Kidney capillary endothelial cell (primary cell): ENCODE results near the gene CDK11A.
A peak's percentile ranks its signal among the peaks of the same experiment; 100 is the strongest.
"Not testable (repeated sequence)": the region's sequence is repeated elsewhere in the genome, so short reads cannot be mapped to it uniquely, and the experiment has no call there.

Source experiments
- DNase-seq: peaks from one replicate; pipeline ENCODE4 v3.0.0-alpha.2; 2018; ENCODE audit warnings: low spot score

CDK11A gene

DNA sequence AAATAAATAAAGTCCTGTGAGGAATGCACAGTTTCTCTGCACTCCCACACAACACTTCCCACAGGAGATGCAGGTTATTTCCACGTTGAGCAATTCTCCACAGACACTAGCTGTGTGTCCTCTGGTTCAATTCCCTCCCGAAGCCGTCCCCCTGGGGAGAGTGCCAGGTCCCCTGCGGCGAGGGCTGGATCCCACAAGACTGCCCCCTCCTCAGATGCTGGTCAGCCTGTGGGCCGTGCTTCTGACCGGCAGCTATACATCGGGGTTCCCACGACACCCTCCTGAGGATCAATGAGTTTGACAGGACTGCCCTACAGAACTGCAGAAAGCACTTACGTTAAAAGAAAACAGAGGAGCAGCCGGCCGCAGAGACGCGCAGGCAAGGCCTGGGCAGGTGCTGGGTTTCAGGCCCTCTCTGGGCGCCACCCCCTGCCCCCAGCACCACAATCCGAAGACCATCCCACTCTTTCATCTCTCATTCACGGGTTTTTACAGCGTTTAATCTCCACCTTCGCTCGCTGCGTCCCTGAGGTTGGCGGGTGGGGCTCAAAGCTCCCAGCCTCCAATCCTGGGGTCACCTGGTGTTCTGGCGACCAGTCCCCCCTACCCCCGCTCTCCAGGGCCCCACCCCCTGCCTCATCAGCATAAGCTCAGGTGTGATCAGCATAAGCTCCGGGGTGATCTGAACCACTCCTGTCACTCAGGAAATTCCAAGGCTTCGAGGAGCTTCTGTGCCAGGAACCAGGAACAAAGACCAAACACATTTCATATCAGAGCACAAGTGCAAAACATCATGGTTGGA lies 40.9 kb downstream of the CDK11A start:
- DNase-seq, result no peak

DNA sequence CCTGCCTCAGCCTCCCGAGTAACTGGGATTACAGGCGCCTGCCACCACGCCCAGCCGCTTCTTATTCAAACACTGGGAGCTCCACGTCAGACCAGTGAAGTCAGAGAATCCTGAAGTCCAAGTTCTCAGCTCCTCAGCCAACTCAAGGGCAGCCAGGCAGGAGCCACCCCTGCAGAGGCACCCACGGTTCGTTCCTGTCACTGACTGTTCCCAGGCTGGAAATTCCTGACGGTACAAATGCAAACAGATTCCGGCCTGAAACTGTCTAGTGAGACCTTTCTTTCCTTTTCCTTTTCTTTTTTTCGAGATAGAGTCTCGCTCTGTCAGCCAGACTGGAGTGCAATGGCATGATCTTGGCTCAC lies 43.3 kb downstream of the CDK11A start:
- DNase-seq, result no peak

DNA sequence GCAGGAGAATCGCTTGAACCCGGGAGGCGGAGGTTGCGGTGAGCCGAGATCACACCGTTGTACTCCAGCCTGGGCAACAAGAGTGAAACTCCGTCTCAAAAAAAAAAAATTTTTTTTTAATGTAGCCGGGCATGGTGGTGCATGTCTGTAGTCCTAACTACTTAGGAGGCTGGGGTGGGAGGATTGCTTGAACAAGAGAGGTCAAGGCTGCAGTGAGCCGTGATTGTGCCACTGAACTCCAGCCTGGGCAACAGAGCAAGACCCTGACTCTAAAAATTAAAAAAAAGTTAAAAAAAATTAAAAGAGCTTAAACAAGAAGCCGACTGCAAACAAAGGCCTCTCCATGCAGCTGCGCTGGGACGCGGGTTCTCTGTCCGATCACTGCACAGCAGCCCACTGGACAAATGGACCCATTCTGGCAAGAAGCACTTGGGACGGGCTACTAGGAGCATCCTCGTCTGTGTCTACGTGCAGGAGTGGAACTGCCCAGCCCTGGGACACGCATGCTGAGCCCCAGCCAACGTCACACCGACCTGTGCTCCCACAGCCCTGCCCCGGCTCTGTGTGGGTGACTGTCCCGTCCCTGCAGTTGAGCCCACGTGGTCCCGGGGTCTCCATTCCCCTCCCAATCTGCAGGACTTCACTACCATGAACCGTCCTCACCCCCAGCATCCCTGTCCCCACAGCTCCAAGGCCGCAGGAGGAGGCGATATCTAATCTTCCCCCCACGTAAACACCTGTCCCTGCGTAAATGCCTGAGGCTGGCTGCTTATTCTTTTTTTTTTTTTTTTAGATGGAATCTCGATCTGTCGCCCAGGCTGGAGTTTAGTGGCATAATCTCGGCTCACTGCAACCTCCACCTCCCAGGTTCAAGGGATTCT lies 43.9 kb downstream of the CDK11A start:
- DNase-seq, result no peak

DNA sequence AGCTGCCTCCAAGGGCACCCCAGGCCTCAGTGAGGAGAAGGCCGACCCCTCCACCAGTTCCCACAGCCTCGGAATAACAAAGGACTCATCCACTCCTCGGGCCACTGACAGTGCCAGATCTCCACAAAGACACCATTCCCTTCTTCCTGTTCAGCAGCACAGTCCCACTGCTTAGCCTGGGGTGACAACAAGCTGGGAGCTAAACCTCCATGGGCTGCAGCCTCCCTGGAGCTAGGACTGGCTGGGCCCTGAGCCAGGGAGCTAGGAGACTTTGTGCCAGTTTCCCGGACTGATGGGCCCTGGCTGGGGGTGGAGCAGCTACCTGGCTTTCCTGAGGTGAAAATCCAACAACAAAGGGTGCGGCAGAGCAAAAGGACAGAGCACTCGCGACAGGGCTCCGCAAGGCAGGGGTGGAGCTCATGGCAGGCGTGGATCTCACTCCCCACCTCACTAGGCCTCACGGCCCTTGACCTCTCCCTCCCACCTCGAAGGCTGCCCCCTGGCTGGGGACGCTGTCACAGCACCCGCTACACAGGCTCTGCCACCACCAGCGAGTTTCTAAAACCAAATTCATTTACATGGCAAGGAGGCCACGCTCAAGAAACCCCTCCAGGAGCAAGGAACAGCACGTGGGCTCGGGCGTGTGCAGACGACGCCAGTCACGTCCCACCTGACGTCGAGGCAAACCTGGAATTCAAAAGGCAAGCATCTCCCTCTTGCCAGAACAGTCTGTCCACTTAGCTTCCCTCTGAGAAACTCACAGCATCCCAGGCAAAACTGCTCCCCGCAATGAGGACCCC lies 45.4 kb downstream of the CDK11A start:
- DNase-seq, result peak; percentile 19

DNA sequence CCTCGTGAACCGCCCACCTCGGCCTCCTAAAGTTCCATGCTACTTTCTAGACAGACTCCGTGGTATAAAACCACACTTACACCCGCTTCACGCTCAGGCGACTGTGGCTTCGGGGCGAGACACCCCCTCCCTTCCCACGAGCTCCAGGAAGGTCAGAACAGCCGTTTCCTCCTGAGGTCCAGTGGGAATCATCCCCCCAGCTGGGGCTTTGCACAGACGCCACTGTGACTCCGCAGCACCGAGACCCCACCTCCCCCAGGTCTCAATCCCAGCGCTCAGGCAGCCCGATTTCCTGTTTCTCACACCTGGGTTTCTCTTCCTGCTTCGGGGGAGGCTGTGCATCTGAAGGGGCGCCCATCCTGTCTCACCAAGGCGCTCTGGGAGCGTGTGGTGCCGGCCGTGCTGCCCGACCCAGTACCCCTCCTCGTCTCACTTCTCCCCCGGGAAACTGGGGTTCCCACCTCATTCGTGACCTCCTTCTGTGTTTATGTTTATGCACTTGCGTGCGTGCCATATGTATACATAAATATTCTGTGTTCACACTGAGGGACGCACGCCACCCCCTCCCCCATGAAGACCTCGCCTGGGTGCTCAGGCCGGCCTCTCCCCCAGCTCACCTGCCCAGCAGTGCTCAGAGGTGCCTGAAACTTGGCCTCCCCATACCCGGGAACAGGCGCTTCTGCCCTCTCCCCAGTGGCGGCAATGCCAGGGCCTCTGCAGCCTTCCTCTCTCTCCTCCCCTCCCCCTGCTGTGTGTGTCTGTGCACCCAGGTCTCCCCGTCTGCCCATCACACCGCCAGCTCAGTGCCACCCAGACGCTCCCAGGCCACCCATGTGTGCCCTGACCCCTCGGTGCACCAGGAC lies 46.2 kb downstream of the CDK11A start:
- DNase-seq, result peak; percentile 68

DNA sequence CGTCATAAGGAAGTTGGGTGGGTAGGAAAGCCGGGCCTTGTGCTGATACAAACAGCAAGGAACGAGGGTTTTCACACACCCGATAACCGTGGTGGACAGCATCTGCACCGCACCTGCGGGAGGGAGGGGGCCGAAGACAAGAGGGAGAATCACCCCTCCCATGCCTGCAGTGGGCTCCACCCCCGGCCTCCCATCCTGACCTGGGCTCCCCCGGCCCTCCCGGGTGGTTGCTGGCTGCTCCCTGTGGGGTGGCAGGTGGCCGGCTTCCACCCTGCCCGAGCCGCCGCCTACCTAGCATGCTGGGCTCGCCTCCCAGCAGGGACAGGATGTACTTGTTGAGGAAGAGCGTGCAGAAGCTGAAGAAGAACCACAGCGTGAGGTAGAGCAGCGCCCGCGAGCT lies 48.1 kb downstream of the CDK11A start:
- DNase-seq, result not testable (repeated sequence)

DNA sequence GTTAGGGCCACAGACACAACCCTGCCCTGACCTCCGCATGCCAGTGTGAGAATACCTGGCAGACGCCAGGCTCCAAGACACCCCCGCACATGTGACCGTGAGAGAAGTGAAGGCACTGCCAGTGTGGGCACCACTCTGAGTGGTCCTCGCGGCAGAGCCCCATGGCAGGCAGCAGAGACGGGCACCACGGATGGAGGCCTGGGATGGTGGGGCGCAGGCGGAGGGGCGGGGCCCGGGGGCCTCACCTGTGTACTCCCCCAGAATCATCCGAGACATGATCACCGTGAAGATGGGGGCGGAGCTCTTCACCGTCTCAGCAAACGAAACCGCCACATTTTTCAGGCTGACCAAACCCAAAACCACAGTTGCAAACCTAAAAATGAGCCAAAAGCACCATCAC lies 48.9 kb downstream of the CDK11A start:
- not testable (repeated sequence) for DNase-seq

DNA sequence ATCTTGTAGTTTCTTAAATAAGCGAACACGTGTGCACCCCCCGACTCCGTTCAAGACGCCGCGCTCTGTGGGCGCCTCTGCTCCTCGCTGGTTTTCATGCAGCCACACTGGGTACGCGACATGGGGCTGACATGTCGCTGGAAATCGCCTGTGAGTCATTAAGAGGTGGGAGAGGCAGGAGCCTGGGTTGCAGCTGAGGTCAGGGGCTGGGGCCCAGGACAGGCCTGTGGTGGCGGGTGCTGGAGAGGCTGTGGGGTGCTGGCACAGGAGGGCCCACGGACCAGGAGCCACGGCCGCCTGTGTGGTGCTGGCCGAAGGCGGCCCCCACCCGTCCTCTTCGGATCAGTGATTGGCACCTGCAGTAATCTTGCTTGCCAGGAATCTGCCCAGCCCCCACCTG lies 49.4 kb downstream of the CDK11A start:
- not testable (repeated sequence) for DNase-seq

DNA sequence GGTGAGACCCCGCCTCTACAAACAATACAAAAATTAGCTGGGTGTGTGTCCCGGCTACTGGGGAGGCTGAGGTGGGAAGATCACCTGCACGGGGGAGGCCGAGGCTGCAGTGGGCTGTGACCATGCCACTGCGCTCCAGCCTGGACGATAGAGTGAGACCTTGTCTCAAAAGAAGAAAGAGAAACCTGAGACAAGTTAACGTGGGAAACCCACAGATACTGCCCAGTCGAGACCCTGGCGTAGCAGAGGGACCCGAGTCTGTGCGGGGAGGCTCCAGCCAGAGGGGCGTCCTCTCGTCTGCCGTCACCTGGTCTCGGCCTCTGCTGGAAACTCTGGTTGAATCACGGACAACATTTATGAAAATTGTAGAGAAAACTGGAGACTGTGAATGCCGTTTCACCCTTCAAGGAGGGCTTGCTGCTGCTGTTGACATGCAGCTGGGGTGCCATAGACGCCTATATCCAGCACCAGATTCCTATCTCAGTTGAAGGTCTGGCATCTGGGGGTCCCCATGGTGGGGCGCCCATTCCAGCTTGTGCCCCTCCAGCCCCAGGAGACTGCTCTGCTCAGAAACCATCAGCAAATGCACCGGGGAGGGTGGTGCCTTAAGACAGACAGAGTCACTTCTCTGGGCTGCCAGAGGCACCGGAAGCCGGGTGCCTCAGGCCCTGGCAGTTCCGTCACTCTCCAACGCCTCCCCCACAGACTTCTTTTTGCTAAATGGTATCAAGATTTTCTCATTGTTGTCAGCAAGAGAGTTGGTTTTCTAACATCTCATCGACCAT lies 51.8 kb downstream of the CDK11A start:
- DNase-seq, result no peak

DNA sequence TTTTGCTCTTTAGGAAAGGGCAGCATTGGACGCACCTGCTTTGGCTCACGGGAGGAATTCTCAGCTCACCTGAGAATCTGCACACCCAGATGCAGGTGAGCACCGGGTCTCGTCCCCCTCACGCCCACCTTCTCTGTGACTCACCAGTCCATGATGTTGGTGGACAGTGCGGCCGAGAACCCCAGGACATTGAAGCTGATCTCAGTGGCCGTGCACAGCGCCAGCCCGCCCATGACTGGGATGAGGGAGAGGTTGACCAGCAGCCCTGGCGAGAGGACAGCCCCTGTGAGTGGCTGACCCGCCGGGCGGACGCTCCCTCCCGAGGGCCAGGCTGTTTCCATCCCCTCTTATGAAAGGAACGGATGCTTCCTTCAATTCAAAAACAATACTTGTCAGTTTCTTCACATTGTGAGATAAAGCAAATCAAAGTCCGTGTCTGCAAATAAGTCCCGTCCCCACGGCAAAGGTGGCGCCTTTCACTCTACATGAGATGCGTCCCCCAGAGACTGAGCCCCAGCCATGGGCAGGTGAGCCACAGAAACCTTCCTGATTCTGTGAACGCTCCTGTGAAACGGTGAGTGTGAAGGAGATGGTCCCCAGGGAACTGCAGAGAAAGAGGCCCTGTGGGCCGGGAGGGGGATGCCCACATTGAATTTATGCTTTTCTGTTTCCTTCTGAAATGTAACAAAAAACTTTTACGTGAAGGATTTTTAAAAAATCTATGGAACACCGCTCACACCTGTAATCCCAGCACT lies 52.6 kb downstream of the CDK11A start:
- DNase-seq, result no peak

DNA sequence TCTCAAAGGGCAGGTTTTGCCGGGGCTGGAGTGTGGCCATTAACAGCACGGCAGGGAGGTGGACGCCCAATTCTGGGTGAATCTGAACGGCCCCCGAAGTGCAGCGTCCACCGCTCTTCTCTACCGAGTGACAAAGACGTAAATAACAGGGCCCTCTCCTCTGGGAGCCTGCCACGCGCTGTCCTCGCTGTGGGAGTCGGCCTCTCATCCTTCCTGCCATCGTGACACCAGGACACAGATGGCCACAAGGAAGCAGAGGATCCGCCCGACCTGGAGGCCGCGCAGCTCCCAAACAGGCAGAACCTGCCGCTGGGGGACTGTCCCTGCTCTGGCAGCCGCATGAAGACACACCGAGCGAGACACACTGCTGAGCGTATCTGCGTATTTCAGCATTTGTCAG lies 53.3 kb downstream of the CDK11A start:
- DNase-seq, result no peak

DNA sequence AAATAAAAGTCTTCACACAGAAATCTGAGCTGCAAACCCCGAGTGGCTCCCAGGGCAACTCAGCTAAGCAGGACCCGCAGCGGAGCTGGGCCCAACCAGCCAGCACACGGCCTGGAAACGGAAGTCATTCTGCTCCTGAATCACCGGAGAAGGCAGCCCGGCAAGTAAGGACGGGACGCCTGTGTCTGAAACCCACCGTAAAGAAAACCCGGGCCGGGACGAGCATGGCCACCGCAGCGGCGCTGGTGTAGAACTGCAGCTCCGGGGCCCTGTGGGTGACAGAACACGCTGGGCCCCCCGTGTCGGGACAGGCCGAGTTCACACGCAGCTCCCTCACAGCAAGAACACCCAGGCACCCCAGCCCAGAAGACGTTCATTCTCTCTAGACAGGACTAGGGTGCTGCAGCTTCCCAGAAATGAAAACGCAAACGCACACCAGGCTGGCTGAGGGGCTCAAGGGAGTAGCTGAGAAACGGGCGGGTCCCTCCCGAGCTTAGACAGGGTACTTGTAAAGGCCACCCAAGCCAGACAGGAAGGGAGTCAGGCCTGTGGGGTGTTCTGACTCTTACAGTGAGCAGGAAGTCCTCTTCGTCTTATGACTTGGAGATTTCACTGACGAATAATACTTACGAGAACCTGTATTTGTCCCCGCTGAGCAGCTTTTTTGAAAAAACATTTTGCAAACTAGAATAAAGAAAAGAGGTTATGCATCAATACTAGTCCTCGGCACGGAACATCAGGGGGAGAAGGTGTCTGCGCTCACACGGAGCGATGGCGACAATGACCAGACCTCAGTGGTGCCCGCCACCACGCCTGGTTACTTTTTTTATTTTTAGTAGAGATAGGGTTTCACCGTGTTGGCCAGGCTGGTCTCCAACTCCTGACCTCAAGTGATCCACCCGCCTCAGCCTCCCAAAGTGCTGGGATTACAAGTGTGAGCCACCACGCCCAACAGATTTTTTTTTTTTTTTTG lies 54.4 kb downstream of the CDK11A start:
- peak; percentile 33 for DNase-seq

DNA sequence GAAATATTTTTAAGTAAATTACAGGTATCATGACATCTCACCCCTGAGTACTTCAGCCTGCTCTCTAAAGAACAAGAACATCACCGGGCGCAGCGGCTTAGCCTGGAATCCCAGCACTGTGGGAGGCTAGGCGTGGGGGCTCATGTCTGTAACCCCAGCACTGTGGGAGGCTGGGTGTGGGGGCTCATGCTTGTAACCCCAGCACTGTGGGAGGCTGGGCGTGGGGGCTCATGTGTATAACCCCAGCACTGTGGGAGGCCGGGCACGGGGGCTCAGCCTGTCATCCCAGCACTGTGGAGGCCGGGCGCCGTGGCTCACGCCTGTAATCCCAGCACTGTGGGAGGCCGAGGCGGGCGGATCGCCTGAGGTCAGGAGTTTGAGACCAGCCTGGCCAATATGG lies 57.6 kb downstream of the CDK11A start:
- no peak for DNase-seq

DNA sequence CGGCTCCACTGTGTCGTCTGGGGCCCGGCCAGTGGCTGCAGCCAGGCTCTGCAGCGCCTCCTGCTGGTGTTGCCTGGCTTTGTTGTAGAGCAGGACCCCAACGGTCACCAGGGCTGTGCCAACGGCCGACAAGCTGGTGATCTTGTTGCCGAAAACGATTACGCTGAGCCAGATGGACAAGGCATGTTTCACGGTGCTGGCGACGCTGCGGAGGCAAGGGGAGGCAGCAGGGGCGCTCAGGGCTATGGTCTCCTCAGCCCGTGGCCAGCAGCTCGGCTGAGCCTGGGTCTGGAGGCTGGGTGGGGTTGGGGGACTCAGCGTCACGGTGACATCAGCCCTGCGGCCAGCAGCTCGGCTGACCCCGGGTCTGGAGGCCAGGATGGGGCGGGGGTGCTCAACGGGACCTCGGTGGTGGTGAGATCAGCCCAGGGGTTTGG lies 58.3 kb downstream of the CDK11A start:
- peak; percentile 30 for DNase-seq

DNA sequence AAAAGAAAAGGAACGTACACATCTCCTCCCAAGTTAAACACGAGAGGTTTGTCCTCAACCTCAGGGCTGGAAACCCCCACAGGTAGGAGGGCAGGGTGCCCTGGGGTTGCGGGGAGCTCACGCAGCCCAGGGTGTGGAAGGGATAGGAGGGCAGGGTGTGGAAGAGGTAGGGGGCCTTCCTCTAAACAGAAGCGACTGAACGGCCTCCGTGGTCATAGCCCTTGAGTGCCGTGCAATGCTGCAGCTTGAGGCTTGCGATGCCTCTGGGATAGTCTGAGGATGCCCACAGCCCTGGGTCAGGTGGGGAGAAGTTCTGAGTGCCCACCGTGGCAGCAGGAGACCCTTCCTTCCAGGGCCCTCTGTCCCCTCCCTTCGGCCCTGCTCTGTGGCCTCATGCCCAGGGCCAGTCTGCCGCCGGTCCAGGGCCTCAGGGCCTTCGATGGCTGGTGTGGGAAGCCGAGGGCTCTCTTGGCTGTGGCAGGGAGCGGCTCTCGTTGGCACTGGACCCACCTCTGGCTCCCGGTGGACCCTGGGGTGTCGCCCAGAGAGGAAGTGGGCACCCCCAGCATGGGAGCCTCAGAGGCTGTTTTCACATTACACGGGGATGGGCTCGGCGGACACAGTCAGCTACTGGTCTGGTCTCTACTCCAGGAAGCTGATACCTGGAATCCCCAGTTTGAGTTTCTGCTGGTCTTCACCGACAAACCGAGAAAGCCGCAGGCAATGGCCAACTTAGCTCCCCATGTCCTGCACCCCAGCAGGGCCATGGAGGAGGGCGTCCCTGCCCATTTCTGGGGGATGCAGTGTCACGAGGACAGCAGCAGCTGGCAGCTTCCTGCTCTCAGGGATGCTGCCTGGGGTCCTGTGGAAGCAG lies 59.0 kb downstream of the CDK11A start:
- no peak for DNase-seq

DNA sequence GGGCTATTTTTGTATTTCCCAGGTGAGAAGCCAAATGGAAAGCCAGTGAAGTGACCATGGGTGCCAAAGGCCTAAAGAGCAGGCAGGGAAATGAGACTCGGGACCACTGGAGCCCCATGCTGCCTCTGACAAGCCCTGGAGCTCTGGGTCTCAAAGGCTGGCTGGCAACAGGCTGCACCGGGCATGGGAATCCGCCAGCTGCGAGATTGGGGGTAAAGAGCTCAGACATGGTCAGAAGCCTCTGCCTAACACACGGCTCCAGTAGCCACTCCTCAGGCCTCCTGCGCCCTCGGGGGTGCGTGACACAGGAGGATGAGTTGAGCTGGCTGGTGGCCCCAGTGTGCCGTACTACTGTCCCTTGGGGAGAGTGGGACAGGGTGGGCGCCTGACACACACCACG lies 59.8 kb downstream of the CDK11A start:
- DNase-seq, result not testable (repeated sequence)

DNA sequence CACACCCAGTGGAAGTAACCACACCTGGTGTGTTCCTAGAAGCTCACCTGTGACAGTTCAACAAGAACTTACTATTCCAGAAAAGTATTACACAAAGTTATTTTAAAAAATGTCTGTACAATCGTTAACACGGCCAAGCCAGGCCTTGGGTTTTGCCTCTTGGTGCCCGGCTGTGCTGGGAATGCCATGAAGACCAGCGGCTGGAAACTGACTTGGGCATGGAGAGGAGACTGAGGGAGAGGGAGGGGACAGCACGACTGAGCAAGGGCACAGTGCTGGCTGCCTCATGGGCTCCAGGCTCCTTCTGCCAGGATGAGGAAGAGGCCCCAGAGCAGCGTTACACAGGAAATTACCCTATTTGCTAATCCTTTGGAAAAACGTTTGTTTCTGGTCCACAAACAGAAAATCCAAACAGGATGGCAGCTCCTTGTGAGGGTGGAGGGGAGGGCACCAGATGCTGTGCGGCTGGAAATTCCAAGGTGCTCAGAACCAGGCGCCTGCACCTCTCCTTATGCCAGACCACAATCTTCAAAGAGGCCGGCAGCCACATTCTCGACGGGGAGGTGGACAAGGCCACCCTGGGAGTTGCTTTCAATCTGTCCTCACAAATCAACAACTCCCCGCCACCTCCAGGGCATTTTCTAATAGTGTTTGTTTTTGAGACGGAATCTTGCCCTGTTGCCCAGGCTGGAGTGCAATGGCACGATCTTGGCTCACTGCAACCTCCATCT lies 61.2 kb downstream of the CDK11A start:
- not testable (repeated sequence) for DNase-seq
